B cell (primary cell): Measurements from ENCODE around the gene VENTX. TPM values are rescaled to one million over a fixed set of nuclear protein-coding genes. Genes with fewer than 3 reads are reported as not detected.

Source experiments
- ATAC-seq: fragments of 200-7000 bp; cut with Tn5 transposase; one replicate; pipeline ENCODE4 v1.10.0; 2021; ENCODE audit warnings: low read depth, mild to moderate bottlenecking, moderate number of reproducible peaks, moderate library complexity
- CTCF ChIA-PET: fragments of 350-600 bp; sonication (Branson Sonifier 250); formaldehyde crosslinking; loops from one replicate; lab custom pipeline; 2021; ENCODE audit warnings: antibody characterized with exemption, inconsistent platforms; lab: Charles Lee
- POLR2A ChIA-PET: fragments of 350-600 bp; sonication (Branson Sonifier 250); formaldehyde crosslinking; loops from one replicate; lab custom pipeline; 2021; ENCODE audit warnings: antibody characterized with exemption; lab: Charles Lee
- DNase-seq: peaks from one replicate; pipeline ENCODE4 v3.0.0; 2013
- H2AFZ ChIP-seq: 2 replicates; pipeline ENCODE4 v1.6.1; 2012; ENCODE audit warnings: mild to moderate bottlenecking, low read depth, low read length; ENCODE audit not compliant: insufficient read depth, poor library complexity, severe bottlenecking
- H3K27ac ChIP-seq, 2 donors: 1 replicate in 1 of 2; 2 replicates in 1 of 2; pipeline ENCODE4 v1.5.1; 2012 to 2013; ENCODE audit warnings: low read length in 2 of 2, mild to moderate bottlenecking in 2 of 2, moderate library complexity in 1 of 2
- H3K27me3 ChIP-seq, 4 experiments: fragments of 200-600 bp in 1 of 4; sonication (generic) in 1 of 4; replicated peaks in 1 of 4; 1 replicate in 2 of 4; 2 replicates in 2 of 4; pipeline versions ENCODE4 v1.6.1 to v1.7.0; 2013 to 2016; ENCODE audit warnings: low read length in 3 of 4, mild to moderate bottlenecking in 2 of 4, mixed read lengths in 1 of 4, moderate library complexity in 1 of 4; ENCODE audit not compliant: insufficient read depth in 4 of 4, control insufficient read depth in 3 of 4; ENCODE audit errors: control extremely low read depth in 1 of 4
- H3K36me3 ChIP-seq, 2 experiments: replicated peaks in 1 of 2; 1 replicate in 1 of 2; 2 replicates in 1 of 2; pipeline versions ENCODE4 v1.6.1 to v1.7.1; 2013; ENCODE audit warnings: low read length in 1 of 2; ENCODE audit not compliant: insufficient read depth in 2 of 2, control insufficient read depth in 1 of 2; ENCODE audit errors: control extremely low read depth in 1 of 2, extremely low read depth in 1 of 2
- H3K4me1 ChIP-seq, 2 donors: fragments of 200-600 bp in 1 of 2; sonication (generic) in 1 of 2; 1 replicate in 1 of 2; 2 replicates in 1 of 2; pipeline versions ENCODE4 v1.5.1 to v1.6.1; 2013 to 2017; ENCODE audit warnings: low read length in 2 of 2; ENCODE audit not compliant: control insufficient read depth in 2 of 2, insufficient read depth in 2 of 2
- H3K4me2 ChIP-seq: replicated peaks from 2 replicates; pipeline ENCODE3; 2012; ENCODE audit warnings: mild to moderate bottlenecking, low read depth, low read length; ENCODE audit not compliant: poor library complexity, severe bottlenecking
- H3K4me3 ChIP-seq, 5 experiments: fragments of 200-600 bp in 1 of 5; sonication (generic) in 1 of 5; 1 replicate in 3 of 5; 2 replicates in 2 of 5; pipeline versions ENCODE4 v1.5.1 to v1.7.0; 2011 to 2016; ENCODE audit warnings: low read length in 4 of 5, mild to moderate bottlenecking in 4 of 5, low read depth in 2 of 5, control low read depth in 1 of 5, moderate library complexity in 1 of 5; ENCODE audit not compliant: insufficient read depth in 1 of 5; ENCODE audit errors: control extremely low read depth in 1 of 5, extremely low read depth in 1 of 5
- H3K79me2 ChIP-seq: fragments of 200-600 bp; sonication (generic); one replicate; pipeline ENCODE4 v1.6.0; 2016; ENCODE audit warnings: low read length; ENCODE audit not compliant: control insufficient read depth, insufficient read depth
- H3K9ac ChIP-seq: fragments of 200-600 bp; sonication (generic); 2 replicates; pipeline ENCODE4 v1.6.1; 2017; ENCODE audit warnings: mild to moderate bottlenecking, low read length, moderate library complexity
- H3K9me3 ChIP-seq, 3 donors: one replicate each; pipeline versions ENCODE4 v1.6.1 to v1.7.1; 2013; ENCODE audit warnings: low read length in 2 of 3; ENCODE audit not compliant: control insufficient read depth in 2 of 3, insufficient read depth in 1 of 3; ENCODE audit errors: control extremely low read depth in 1 of 3
- H4K20me1 ChIP-seq: 2 replicates; pipeline ENCODE4 v1.6.0; 2012; ENCODE audit warnings: mild to moderate bottlenecking, low read length; ENCODE audit not compliant: insufficient read depth, control insufficient read depth, poor library complexity, severe bottlenecking
- H3K27ac Mint-ChIP-seq: one replicate; pipeline ENCODE4 v1.8.0; 2021; ENCODE audit warnings: mixed read lengths
- H3K27me3 Mint-ChIP-seq: one replicate; pipeline ENCODE4 v1.8.0; 2021; ENCODE audit warnings: mixed read lengths
- H3K4me1 Mint-ChIP-seq: one replicate; pipeline ENCODE4 v1.8.0; 2021; ENCODE audit warnings: mixed read lengths
- H3K4me3 Mint-ChIP-seq: one replicate; pipeline ENCODE4 v1.8.0; 2021; ENCODE audit warnings: mixed read lengths
- H3K9me3 Mint-ChIP-seq: one replicate; pipeline ENCODE4 v1.8.0; 2022; ENCODE audit warnings: mixed read lengths; ENCODE audit not compliant: insufficient read depth
- CTCF ChIP-seq: fragments of 200-600 bp; IDR thresholded peaks from one replicate; pipeline ENCODE4 v1.8.0; 2022; ENCODE audit warnings: antibody characterized with exemption, mild to moderate bottlenecking
- EZH2 ChIP-seq: IDR thresholded peaks from 2 replicates; pipeline ENCODE4 v1.6.1; 2012; ENCODE audit warnings: borderline replicate concordance, low read depth, mild to moderate bottlenecking, moderate library complexity, low read length; ENCODE audit not compliant: insufficient read depth, poor library complexity, severe bottlenecking
- WGBS: methylation state at CpG from one replicate; pipeline ENCODE4 v1.1.5; 2013; ENCODE audit warnings: missing lambda C conversion rate; ENCODE audit not compliant: insufficient coverage; 5-methylcytosine and 5-hydroxymethylcytosine counted together
- intact Hi-C: fragments of 100-400 bp; cut with micrococcal nuclease; formaldehyde crosslinking; loops from one replicate; pipeline ENCODE4 v1.10.0; 2022
- polyA plus RNA-seq: library from polyadenylated mRNA; depleted of rRNA; stranded (reverse); fragments of >200 nt; gene quantifications from 2 replicates; pipeline ENCODE4 v1.2.3, GENCODE V29; 2012
- total RNA-seq, 2 donors: library from RNA; stranded (reverse); fragments of 120-200 nt in 1 of 2; gene quantifications; 1 replicate in 1 of 2; 2 replicates in 1 of 2; pipeline versions ENCODE4 v1.2.3 to v1.2.4, GENCODE V29; 2013 to 2022

VENTX gene
- total and polyA plus RNA-seq, 2 donors (not counting 1 experiment from before 2014, with no cell fraction given), result 0.82 TPM; not detected in 1

- intact Hi-C loops, result loop anchor here (2.0 kb wide), 2 partner anchors 18 to 50 kb away; partner anchors contain the start of genes TUBGCP2 and ZNF511
- no peak overlapping the region for H3K9ac ChIP-seq
- peak; percentile 62 for DNase-seq
- peaks cover 0 to 8% of the 10 kb centered on the region in 2 experiments for H3K36me3 ChIP-seq
- H3K79me2 ChIP-seq, result no peaks in the 10 kb centered on the region
- no peak overlapping the region for H3K4me3 ChIP-seq
- CTCF ChIA-PET, result interaction anchor here (1.0 to 8.9 kb wide), 10 partner anchors 16 to 131 kb away, joined by 3 to 80 read pairs (median 10); partner anchors contain the start of gene ADAM8
- H3K27me3 ChIP-seq, result no peaks in the 10 kb centered on the region
- peak overlapping the region; percentile 87 for H2AFZ ChIP-seq
- H3K27ac Mint-ChIP-seq, result peak overlapping the region; percentile 92
- H3K4me1 Mint-ChIP-seq, result peaks cover 57% of the 10 kb centered on the region
- WGBS, result 3% methylated on average over 24 of the region's 24 CpGs
- POLR2A ChIA-PET, result interaction anchor here (2.1 to 3.5 kb wide), 2 partner anchors 17 to 19 kb away, joined by 10 to 12 read pairs; partner anchors contain the start of gene ADAM8
- no peaks in the 10 kb centered on the region for H3K9me3 Mint-ChIP-seq
- no peaks in the 10 kb centered on the region for H4K20me1 ChIP-seq
- TF ChIP-seq EZH2 (no peak), CTCF (no peak)
- H3K27me3 Mint-ChIP-seq, result no peaks in the 10 kb centered on the region
- peaks cover 53 to 65% of the 10 kb centered on the region in 2 donors for H3K4me1 ChIP-seq
- peak overlapping the region; percentile 86 for H3K4me2 ChIP-seq
- H3K4me3 Mint-ChIP-seq, result peak overlapping the region; percentile 89
- H3K9me3 ChIP-seq, result no peaks in the 10 kb centered on the region
- ATAC-seq, result no peak
- H3K27ac ChIP-seq, result peak overlapping the region; percentile 34 to 60
Observed at GRCh38 chr10:133258818-133259601, 21.4 kb downstream of the VENTX start.

DNA sequence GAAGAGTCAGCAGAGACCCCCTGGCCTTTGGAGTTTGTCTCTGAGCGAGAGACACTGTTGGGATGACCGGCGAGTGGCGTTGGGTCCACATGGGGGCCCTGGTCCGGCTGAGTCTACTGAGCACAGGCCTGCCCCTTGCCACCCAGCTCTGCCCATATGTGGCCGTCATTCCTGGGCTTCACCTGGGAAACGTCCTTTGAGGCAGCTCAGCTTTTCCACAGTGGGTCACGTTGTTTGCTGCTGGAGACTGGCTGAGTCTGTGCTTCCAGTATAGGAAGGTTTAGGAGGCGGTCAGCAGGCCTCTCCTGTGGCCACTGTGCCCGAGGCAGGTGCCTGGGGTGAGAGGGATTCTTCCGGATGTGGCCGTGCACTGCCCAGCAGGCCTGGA lies 21.9 kb downstream of the VENTX start:
- no peaks in the 10 kb centered on the region for H3K9me3 ChIP-seq
- H3K4me1 ChIP-seq, result peaks cover 58 to 71% of the 10 kb centered on the region in 2 donors
- Mint-ChIP-seq H3K27me3 (no peaks in the 10 kb centered on the region), H3K27ac (peak overlapping the region; percentile 92), H3K4me3 (peak overlapping the region; percentile 89), H3K4me1 (peaks cover 63% of the 10 kb centered on the region), H3K9me3 (no peaks in the 10 kb centered on the region)
- peak overlapping the region; percentile 34 to 60 for H3K27ac ChIP-seq
- H3K27me3 ChIP-seq, result no peaks in the 10 kb centered on the region
- CTCF ChIA-PET, result interaction anchor here (1.0 to 8.9 kb wide), 5 partner anchors 16 to 130 kb away, joined by 3 to 80 read pairs (median 15); partner anchors contain the start of gene ADAM8
- H3K4me3 ChIP-seq, result no peak overlapping the region
- peak overlapping the region; percentile 87 for H2AFZ ChIP-seq
- 37% methylated on average over 12 of the region's 12 CpGs for WGBS
- TF ChIP-seq CTCF, result no peak
- TF ChIP-seq EZH2, result no peak
- no peak for DNase-seq
- no peaks in the 10 kb centered on the region for H4K20me1 ChIP-seq
- no peaks in the 10 kb centered on the region for H3K79me2 ChIP-seq
- peaks cover 0 to 8% of the 10 kb centered on the region in 2 experiments for H3K36me3 ChIP-seq
- no peak for ATAC-seq
- intact Hi-C loops, result loop anchor here (2.0 kb wide), 2 partner anchors 19 to 49 kb away; partner anchors contain the start of genes TUBGCP2 and ZNF511
- peak overlapping the region; percentile 86 for H3K4me2 ChIP-seq
- POLR2A ChIA-PET, result no interaction called here
- no peak overlapping the region for H3K9ac ChIP-seq
